Sigmoid colon (tissue), 7 donors: ENCODE results near the gene PUM1. TPM values are rescaled to one million over a fixed set of nuclear protein-coding genes. Genes with fewer than 3 reads are reported as not detected.

Source experiments
- DNase-seq: peaks from one replicate; pipeline ENCODE4 v3.0.0-alpha.2; 2019
- H3K27ac ChIP-seq, 4 donors: fragments of 200-600 bp; sonication (generic); one replicate each; pipeline ENCODE4 v1.5.1; 2016 to 2019; ENCODE audit warnings: mild to moderate bottlenecking in 1 of 4
- H3K27me3 ChIP-seq, 3 donors: fragments of 200-600 bp; sonication (generic); one replicate each; pipeline ENCODE4 v1.5.1; 2019; ENCODE audit warnings: mild to moderate bottlenecking in 1 of 3
- H3K36me3 ChIP-seq, 4 donors: fragments of 200-600 bp; sonication (generic); one replicate each; pipeline ENCODE4 v1.5.1; 2016 to 2019
- H3K4me1 ChIP-seq, 4 donors: fragments of 200-600 bp; sonication (generic); one replicate each; pipeline ENCODE4 v1.5.1; 2017 to 2019
- H3K4me3 ChIP-seq, 4 donors: fragments of 200-600 bp; sonication (generic); one replicate each; pipeline ENCODE4 v1.5.1; 2017 to 2019; ENCODE audit warnings: mild to moderate bottlenecking in 2 of 4, moderate library complexity in 1 of 4
- H3K9me3 ChIP-seq, 4 donors: fragments of 200-600 bp in 3 of 4; sonication (generic) in 3 of 4; one replicate each; pipeline versions ENCODE4 v1.5.1 to v1.6.1; 2013 to 2019
- EP300 ChIP-seq, 4 donors: sonication (generic); formaldehyde crosslinking; IDR thresholded peaks; one replicate each; pipeline ENCODE4 v1.6.1; 2017; ENCODE audit warnings: antibody characterized with exemption in 4 of 4
- POLR2A ChIP-seq, 2 donors: fragments of 450-650 bp; IDR thresholded peaks; one replicate each; pipeline ENCODE4 v1.6.1; 2016; ENCODE audit warnings: antibody characterized with exemption in 2 of 2, mild to moderate bottlenecking in 2 of 2, moderate library complexity in 2 of 2
- POLR2AphosphoS5 ChIP-seq, 4 donors: sonication (generic); formaldehyde crosslinking; IDR thresholded peaks; one replicate each; pipeline ENCODE4 v1.6.1; 2017; ENCODE audit warnings: antibody characterized with exemption in 4 of 4
- WGBS, 2 donors: extraction: QIAGEN DNeasy Blood & Tissue Kit; methylation state at CpG; one replicate each; pipeline ENCODE4 v1.1.7; 2013; 5-methylcytosine and 5-hydroxymethylcytosine counted together
- intact Hi-C: fragments of 100-400 bp; cut with DNase I; formaldehyde crosslinking; loops from one replicate; pipeline ENCODE4 v1.15.1; 2023
- polyA plus RNA-seq, 3 donors: library from polyadenylated mRNA; stranded (reverse); fragments of 200-250 nt; gene quantifications; one replicate each; pipeline ENCODE4 v1.2.3, GENCODE V29; 2013
- total RNA-seq, 4 donors: library from RNA; depleted of rRNA; stranded (reverse); fragments of >200 nt; gene quantifications; one replicate each; pipeline ENCODE4 v1.1.0, GENCODE V29; 2016
- TF ChIP-seq, protein P1 (sequence below), 4 experiments: fragments of 450-650 bp in 3 of 4; fragments of 200-600 bp in 1 of 4; IDR thresholded peaks; one replicate each; pipeline ENCODE4 v1.5.1; 2016 to 2019; ENCODE audit warnings: antibody characterized with exemption in 4 of 4, mild to moderate bottlenecking in 3 of 4, moderate library complexity in 2 of 4
- donor health status: healthy with polysubstance abuse.
- donor health status: Bipolar disorder and iron deficiency.
- donor health status: healthy.

PUM1 gene
- total and polyA plus RNA-seq, 7 donors, result 16.9 to 89.5 (median 66.4) TPM

GRCh38 chr1:30929944-30930525 lies 135.5 kb downstream of the PUM1 start:
- intact Hi-C loops, result no loop called here
- TF ChIP-seq POLR2A (IDR thresholded peaks at IDR 0.05), result no peak
- peak in 1 of 4 donors; percentile 5 for TF ChIP-seq POLR2AphosphoS5 (IDR thresholded peaks at IDR 0.05)
- Histone ChIP-seq H3K27me3 (no peaks in the 10 kb centered on the region), H3K4me3 (no peak overlapping the region), H3K27ac (no peak overlapping the region), H3K9me3 (no peaks in the 10 kb centered on the region), H3K36me3 (peaks cover 4 to 36% (median 13%) of the 10 kb centered on the region in 4 donors), H3K4me1 (peaks cover 0 to 20% (median 6%) of the 10 kb centered on the region in 4 donors)
- DNase-seq, result no peak
- WGBS, 2 donors, result 73 to 84% methylated on average over 8 of the region's 8 CpGs

DNA sequence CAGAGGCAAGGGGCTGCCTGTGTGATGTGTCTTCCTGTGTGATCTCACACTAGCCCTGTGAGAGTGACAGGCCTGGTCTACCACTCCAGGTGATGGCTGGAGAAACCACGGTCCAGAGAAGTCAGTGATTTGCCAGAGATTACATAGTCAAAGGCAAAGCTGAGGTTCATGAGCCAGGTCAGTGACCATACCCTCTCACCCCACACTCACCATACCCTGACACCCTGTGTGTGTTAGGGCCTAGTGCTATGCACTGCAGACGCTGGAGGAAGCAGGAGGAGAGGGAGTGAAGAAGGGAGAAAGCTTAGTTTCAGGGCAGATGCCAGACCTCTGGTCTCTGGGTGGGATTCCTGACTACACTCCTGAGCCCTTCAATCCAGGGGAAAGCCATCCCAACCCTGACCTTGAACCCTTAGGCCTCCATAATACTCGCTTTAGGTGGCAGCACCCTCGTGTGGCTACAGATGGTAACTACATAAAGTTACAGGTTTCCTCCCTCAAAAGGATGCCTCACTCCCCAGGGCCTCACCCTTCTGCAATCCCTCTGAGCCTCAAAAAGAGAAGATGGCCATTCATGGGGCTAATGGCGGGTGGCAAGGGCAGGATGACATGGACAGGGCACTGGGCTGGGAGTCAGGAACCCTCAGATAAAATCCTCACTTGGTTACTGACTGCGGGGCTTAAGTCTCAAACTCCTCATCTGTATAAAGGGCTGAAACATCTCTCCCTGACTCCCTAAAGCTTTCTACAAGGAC lies 136.2 kb downstream of the PUM1 start:
- WGBS, 2 donors, result 46 to 52% methylated on average over 6 of the region's 6 CpGs
- intact Hi-C loops, result no loop called here
- H3K9me3 ChIP-seq, result no peaks in the 10 kb centered on the region
- DNase-seq, result no peak
- peak in 2 of 4 donors; percentile 6 to 11 for TF ChIP-seq POLR2AphosphoS5 (IDR thresholded peaks at IDR 0.05)
- no peak for TF ChIP-seq POLR2A (IDR thresholded peaks at IDR 0.05)
- TF ChIP-seq EP300 (IDR thresholded peaks at IDR 0.05), result no peak
- TF ChIP-seq, protein P1, sequence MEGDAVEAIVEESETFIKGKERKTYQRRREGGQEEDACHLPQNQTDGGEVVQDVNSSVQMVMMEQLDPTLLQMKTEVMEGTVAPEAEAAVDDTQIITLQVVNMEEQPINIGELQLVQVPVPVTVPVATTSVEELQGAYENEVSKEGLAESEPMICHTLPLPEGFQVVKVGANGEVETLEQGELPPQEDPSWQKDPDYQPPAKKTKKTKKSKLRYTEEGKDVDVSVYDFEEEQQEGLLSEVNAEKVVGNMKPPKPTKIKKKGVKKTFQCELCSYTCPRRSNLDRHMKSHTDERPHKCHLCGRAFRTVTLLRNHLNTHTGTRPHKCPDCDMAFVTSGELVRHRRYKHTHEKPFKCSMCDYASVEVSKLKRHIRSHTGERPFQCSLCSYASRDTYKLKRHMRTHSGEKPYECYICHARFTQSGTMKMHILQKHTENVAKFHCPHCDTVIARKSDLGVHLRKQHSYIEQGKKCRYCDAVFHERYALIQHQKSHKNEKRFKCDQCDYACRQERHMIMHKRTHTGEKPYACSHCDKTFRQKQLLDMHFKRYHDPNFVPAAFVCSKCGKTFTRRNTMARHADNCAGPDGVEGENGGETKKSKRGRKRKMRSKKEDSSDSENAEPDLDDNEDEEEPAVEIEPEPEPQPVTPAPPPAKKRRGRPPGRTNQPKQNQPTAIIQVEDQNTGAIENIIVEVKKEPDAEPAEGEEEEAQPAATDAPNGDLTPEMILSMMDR (IDR thresholded peaks at IDR 0.05), result peak; percentile 52 to 72 (median 64)
- H3K4me1 ChIP-seq, result peaks cover 0 to 20% (median 6%) of the 10 kb centered on the region in 4 donors
- peaks cover 4 to 29% (median 9%) of the 10 kb centered on the region in 4 donors for H3K36me3 ChIP-seq
- no peak overlapping the region for H3K4me3 ChIP-seq
- H3K27me3 ChIP-seq, result no peaks in the 10 kb centered on the region
- H3K27ac ChIP-seq, result peak overlapping the region in 1 of 4 donors; percentile 41

- H3K9me3 ChIP-seq, result no peaks in the 10 kb centered on the region
- no peaks in the 10 kb centered on the region for H3K27me3 ChIP-seq
- TF ChIP-seq POLR2A (IDR thresholded peaks at IDR 0.05), result no peak
- peaks cover 0 to 18% (median 6%) of the 10 kb centered on the region in 4 donors for H3K4me1 ChIP-seq
- no peak for DNase-seq
- intact Hi-C loops, result no loop called here
- H3K27ac ChIP-seq, result peak overlapping the region in 1 of 4 donors; percentile 41
- no peak overlapping the region for H3K4me3 ChIP-seq
- 19 to 61% methylated on average over 2 of the region's 2 CpGs for whole genome bisulfite sequencing, 2 donors
- H3K36me3 ChIP-seq, result peaks cover 0 to 23% (median 7%) of the 10 kb centered on the region in 4 donors
These were observed 136.8 kb downstream of the PUM1 start for GRCh38 chr1:30928789-30929134.

GRCh38 chr1:30928171-30928570 lies 137.3 kb downstream of the PUM1 start:
- H3K27me3 ChIP-seq, result no peaks in the 10 kb centered on the region
- DNase-seq, result no peak
- H3K36me3 ChIP-seq, result peaks cover 0 to 17% (median 4%) of the 10 kb centered on the region in 4 donors
- no peaks in the 10 kb centered on the region for H3K9me3 ChIP-seq
- H3K27ac ChIP-seq, result peak overlapping the region in 1 of 4 donors; percentile 41
- TF ChIP-seq POLR2A (IDR thresholded peaks at IDR 0.05), result no peak
- TF ChIP-seq POLR2AphosphoS5 (IDR thresholded peaks at IDR 0.05), result no peak
- no peak for TF ChIP-seq EP300 (IDR thresholded peaks at IDR 0.05)
- TF ChIP-seq, protein P1 (IDR thresholded peaks at IDR 0.05), result no peak
- 20 to 65% methylated on average over 7 of the region's 7 CpGs for WGBS, 2 donors
- H3K4me3 ChIP-seq, result no peak overlapping the region
- peaks cover 0 to 15% (median 6%) of the 10 kb centered on the region in 4 donors for H3K4me1 ChIP-seq
- intact Hi-C loops, result no loop called here

DNA sequence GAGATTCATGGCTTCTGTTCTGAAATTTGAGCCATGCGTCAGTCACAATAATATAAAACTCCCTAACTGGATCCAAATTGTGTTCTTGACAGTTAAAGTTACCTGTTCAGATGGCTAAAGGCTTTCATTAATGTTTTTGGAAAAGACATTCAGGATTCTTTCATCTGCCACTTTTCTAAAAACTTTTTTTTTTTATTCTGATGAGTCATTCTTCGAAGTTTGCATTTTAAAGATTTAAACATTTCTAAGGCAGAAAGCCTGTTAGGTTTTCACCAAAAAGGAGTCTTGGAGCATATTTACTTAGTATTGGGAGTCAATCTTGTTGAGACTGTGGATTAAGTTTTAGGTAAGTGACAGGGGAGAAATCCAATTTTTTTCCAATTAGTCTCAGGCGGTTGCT lies 138.1 kb downstream of the PUM1 start:
- H3K36me3 ChIP-seq, result peaks cover 0 to 10% (median 0%) of the 10 kb centered on the region in 4 donors
- H3K27me3 ChIP-seq, result no peaks in the 10 kb centered on the region
- H3K4me1 ChIP-seq, result peaks cover 0 to 15% (median 6%) of the 10 kb centered on the region in 4 donors
- no peak overlapping the region for H3K4me3 ChIP-seq
- no peaks in the 10 kb centered on the region for H3K9me3 ChIP-seq
- intact Hi-C loops, result no loop called here
- TF ChIP-seq POLR2A (IDR thresholded peaks at IDR 0.05) (no peak), POLR2AphosphoS5 (IDR thresholded peaks at IDR 0.05) (no peak), EP300 (IDR thresholded peaks at IDR 0.05) (no peak)
- TF ChIP-seq, protein P1 (IDR thresholded peaks at IDR 0.05), result no peak
- WGBS, 2 donors, result 65 to 88% methylated on average over 3 of the region's 3 CpGs
- DNase-seq, result no peak
- H3K27ac ChIP-seq, result no peak overlapping the region
